K562 (cell line): Measurements from ENCODE around the gene FHIT. TPM values are rescaled to one million over a fixed set of nuclear protein-coding genes. Genes with fewer than 3 reads are reported as not detected.

Experiments
- ATAC-seq: fragments of 200-7000 bp; cut with Tn5 transposase; 3 replicates; pipeline ENCODE4 v1.9.1; 2020; ENCODE audit warnings: moderate library complexity
- BruUV-seq: library from RNA; stranded (reverse); fragments of 400-500 nt; replicated peaks from 2 replicates; lab custom pipeline; 2021; lab: Mats Ljungman, UMichigan
- CTCF ChIA-PET: fragments of 300-600 bp; formaldehyde crosslinking; extraction: SDS; loops from one replicate; lab custom pipeline; 2021; ENCODE audit warnings: low intra/inter-chr PET ratio; lab: Yijun Ruan, JAX
- POLR2A ChIA-PET: fragments of 300-600, 350-650 bp; sonication (Branson Sonifier 250); formaldehyde crosslinking; extraction: SDS; loops from one replicate; lab custom pipeline; 2021; ENCODE audit warnings: antibody characterized with exemption, inconsistent platforms; lab: Yijun Ruan, JAX
- DNase-seq, 4 experiments: peaks; one replicate each; pipeline versions ENCODE4 v3.0.0 to v3.0.0-alpha.2; 2011 to 2018; ENCODE audit warnings: low spot score in 3 of 4, mixed read lengths in 3 of 4; ENCODE audit errors: extremely low read depth in 1 of 4
- FAIRE-seq: peaks from 2 replicates; lab custom pipeline; 2011; peaks lifted over from hg19 to GRCh38; lab: Jason Lieb, UNC
- H2AFZ ChIP-seq: 2 replicates; pipeline ENCODE4 v1.6.0; 2011; ENCODE audit warnings: low read depth, low read length, control low read depth, inconsistent platforms
- H3K27ac ChIP-seq: fragments of 200-600 bp; 3 replicates; pipeline ENCODE4 v1.8.0; 2011; ENCODE audit warnings: low read depth, mild to moderate bottlenecking, control low read depth, inconsistent platforms, low read length, moderate library complexity, mixed read lengths; ENCODE audit errors: extremely low read depth
- H3K27me3 ChIP-seq, 2 experiments: fragments of 300-600 bp in 1 of 2; 2 replicates in 1 of 2; 3 replicates in 1 of 2; pipeline versions ENCODE4 v1.6.0 to v1.8.0; 2011; ENCODE audit warnings: inconsistent platforms in 2 of 2, low read length in 2 of 2, mild to moderate bottlenecking in 1 of 2, mixed read lengths in 1 of 2, moderate library complexity in 1 of 2; ENCODE audit not compliant: control insufficient read depth in 2 of 2, insufficient read depth in 2 of 2
- H3K36me3 ChIP-seq: fragments of 300-600 bp; 3 replicates; pipeline ENCODE4 v1.8.0; 2011; ENCODE audit warnings: mild to moderate bottlenecking, low read length, inconsistent platforms; ENCODE audit not compliant: control insufficient read depth, insufficient read depth
- H3K4me1 ChIP-seq, 2 experiments: fragments of 200-600 bp in 1 of 2; replicated peaks in 1 of 2; 2 replicates in 1 of 2; 3 replicates in 1 of 2; pipeline versions ENCODE4 v1.5.1 to v1.8.0; 2011; ENCODE audit warnings: inconsistent platforms in 2 of 2, low read length in 2 of 2, mild to moderate bottlenecking in 1 of 2, mixed read lengths in 1 of 2, moderate library complexity in 1 of 2; ENCODE audit not compliant: control insufficient read depth in 2 of 2, insufficient read depth in 2 of 2
- H3K4me2 ChIP-seq: 2 replicates; pipeline ENCODE4 v1.6.1; 2011; ENCODE audit warnings: low read length, control low read depth, inconsistent platforms, mixed read lengths; ENCODE audit not compliant: insufficient read depth
- H3K4me3 ChIP-seq: fragments of 200-600 bp; sonication (generic), shearing (Covaris generic); 2 replicates; pipeline ENCODE4 v1.5.1; 2016; ENCODE audit warnings: control low read depth, inconsistent platforms
- H3K79me2 ChIP-seq: fragments of 200-600 bp; 3 replicates; pipeline ENCODE4 v1.8.0; 2011; ENCODE audit warnings: low read length, inconsistent platforms; ENCODE audit not compliant: control insufficient read depth, insufficient read depth
- H3K9ac ChIP-seq, 2 experiments: 2 replicates each; pipeline versions ENCODE4 v1.6.0 to v1.6.1; 2011; ENCODE audit warnings: low read depth in 2 of 2, low read length in 2 of 2, control low read depth in 1 of 2, inconsistent platforms in 1 of 2, mild to moderate bottlenecking in 1 of 2, mixed read lengths in 1 of 2; ENCODE audit not compliant: insufficient read depth in 1 of 2
- H3K9me1 ChIP-seq: one replicate; pipeline ENCODE4 v1.6.0; 2011; ENCODE audit warnings: inconsistent platforms, mild to moderate bottlenecking, low read length, moderate library complexity; ENCODE audit not compliant: control insufficient read depth, insufficient read depth
- H3K9me3 ChIP-seq: replicated peaks from 2 replicates; pipeline ENCODE4 v1.5.1; 2011; ENCODE audit warnings: low read depth, low read length, inconsistent platforms; ENCODE audit not compliant: control insufficient read depth, insufficient read depth
- H4K20me1 ChIP-seq: replicated peaks from 2 replicates; pipeline ENCODE4 v1.6.1; 2011; ENCODE audit warnings: low read length, inconsistent platforms, mixed read lengths; ENCODE audit not compliant: control insufficient read depth, insufficient read depth
- CHD7 ChIP-seq: fragments of 200-600 bp; sonication (generic); IDR thresholded peaks from one replicate; pipeline ENCODE4 v1.6.1; 2012; ENCODE audit warnings: mild to moderate bottlenecking, low read depth, low read length, inconsistent platforms
- GMEB1 ChIP-seq: fragments of 250-450 bp; sonication (Bioruptor Pico); IDR thresholded peaks from 2 replicates; pipeline ENCODE4 v1.4.0; 2020; ENCODE audit warnings: mild to moderate bottlenecking
- WGBS: fragments of 100-300 bp; shearing (Covaris generic); methylation state at CpG from one replicate; pipeline ENCODE4 v1.1.6; 2016; ENCODE audit warnings: low coverage, mixed read lengths; ENCODE audit not compliant: insufficient coverage; ENCODE audit errors: missing lambda C conversion rate; 5-methylcytosine and 5-hydroxymethylcytosine counted together
- in situ Hi-C: fragments of 300-500 bp; cut with MboI; formaldehyde crosslinking; loops from 4 replicates; pipeline ENCODE4 v1.15.0; 2018; ENCODE audit warnings: inconsistent platforms, mixed read lengths
- intact Hi-C: fragments of 100-400 bp; cut with micrococcal nuclease; formaldehyde crosslinking; loops from 2 replicates; pipeline ENCODE4 v1.14.2; 2022
- polyA plus RNA-seq, 8 experiments: library from polyadenylated mRNA; depleted of rRNA in 4 of 8; stranded (reverse) in 5 of 8; unstranded in 3 of 8; fragments of >200 nt; fragmentation: Nextera tagmentation in 2 of 8; fragmentation: Illumina TruSeq in 1 of 8; extraction: Ambion mirVana in 2 of 8; extraction: Trizol in 1 of 8; gene quantifications; 2 replicates each; pipeline versions ENCODE4 v1.2.1 to v1.2.3, GENCODE V29; 2011 to 2014; ENCODE audit warnings: inconsistent platforms in 1 of 8, missing spikeins in 1 of 8
- total RNA-seq, 7 experiments: library from RNA; depleted of rRNA in 6 of 7; stranded (reverse); fragments of >200 nt in 6 of 7; fragmentation: Illumina TruSeq in 2 of 7; extraction: Trizol in 2 of 7; gene quantifications; 2 replicates each; pipeline versions ENCODE4 v1.2.1 to v1.2.3, GENCODE V29; 2011 to 2021; ENCODE audit warnings: low replicate concordance in 1 of 7
- TF ChIP-seq, protein P1 (sequence below), 2 experiments: fragments of 450-650 bp; IDR thresholded peaks; 2 replicates each; pipeline ENCODE4 v1.6.1; 2018; ENCODE audit warnings: mild to moderate bottlenecking in 2 of 2, low read depth in 1 of 2; ENCODE audit not compliant: partially characterized antibody in 2 of 2

Gene FHIT
- total and polyA plus RNA-seq, 9 of the 15 experiments (the other 6 are each of a cell fraction or from before 2014, with no cell fraction given): 1.7 to 9.1 (median 4.3) TPM

DNA sequence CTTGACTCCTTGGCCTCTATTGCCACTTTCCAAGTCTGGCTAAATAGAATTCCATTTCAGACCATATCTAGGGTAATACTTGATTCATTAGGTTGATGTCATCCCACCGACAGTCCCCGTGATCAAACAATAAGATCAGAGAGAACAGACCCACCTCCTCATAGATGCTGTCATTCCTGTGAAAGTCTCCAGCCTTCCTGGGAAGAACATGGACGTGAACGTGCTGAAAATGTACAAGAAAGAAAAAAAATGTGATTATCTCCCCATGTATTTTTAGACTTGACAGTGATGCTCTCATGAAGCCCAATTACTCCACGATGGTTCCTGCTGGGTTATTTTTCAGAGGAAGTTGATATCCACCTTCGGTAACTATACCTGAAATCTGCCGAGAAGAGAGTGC is 1329.1 kb downstream of the FHIT start:
- no peak for ATAC-seq
- no peak for FAIRE-seq
- 11% methylated on average over 3 of the region's 7 CpGs for WGBS
- no peaks in the 10 kb centered on the region for H3K4me1 ChIP-seq
- no peak overlapping the region for H3K27ac ChIP-seq
- in situ Hi-C loops: no loop called here
- no peak overlapping the region for H3K9ac ChIP-seq
- no peak overlapping the region for H3K4me2 ChIP-seq
- ChIA-PET POLR2A (no interaction called here), CTCF (no interaction called here)
- no peaks in the 10 kb centered on the region for H4K20me1 ChIP-seq
- H3K27me3 ChIP-seq: no peaks in the 10 kb centered on the region
- no peaks in the 10 kb centered on the region for H3K9me1 ChIP-seq
- BruUV-seq: no TSS peak
- no peaks in the 10 kb centered on the region for H3K36me3 ChIP-seq
- no peaks in the 10 kb centered on the region for H3K9me3 ChIP-seq
- no peak overlapping the region for H2AFZ ChIP-seq
- no peak for DNase-seq
- no peaks in the 10 kb centered on the region for H3K79me2 ChIP-seq
- TF ChIP-seq CHD7: no peak
- no peak for TF ChIP-seq GMEB1 (CRISPR knock-in tag)
- TF ChIP-seq, protein P1, sequence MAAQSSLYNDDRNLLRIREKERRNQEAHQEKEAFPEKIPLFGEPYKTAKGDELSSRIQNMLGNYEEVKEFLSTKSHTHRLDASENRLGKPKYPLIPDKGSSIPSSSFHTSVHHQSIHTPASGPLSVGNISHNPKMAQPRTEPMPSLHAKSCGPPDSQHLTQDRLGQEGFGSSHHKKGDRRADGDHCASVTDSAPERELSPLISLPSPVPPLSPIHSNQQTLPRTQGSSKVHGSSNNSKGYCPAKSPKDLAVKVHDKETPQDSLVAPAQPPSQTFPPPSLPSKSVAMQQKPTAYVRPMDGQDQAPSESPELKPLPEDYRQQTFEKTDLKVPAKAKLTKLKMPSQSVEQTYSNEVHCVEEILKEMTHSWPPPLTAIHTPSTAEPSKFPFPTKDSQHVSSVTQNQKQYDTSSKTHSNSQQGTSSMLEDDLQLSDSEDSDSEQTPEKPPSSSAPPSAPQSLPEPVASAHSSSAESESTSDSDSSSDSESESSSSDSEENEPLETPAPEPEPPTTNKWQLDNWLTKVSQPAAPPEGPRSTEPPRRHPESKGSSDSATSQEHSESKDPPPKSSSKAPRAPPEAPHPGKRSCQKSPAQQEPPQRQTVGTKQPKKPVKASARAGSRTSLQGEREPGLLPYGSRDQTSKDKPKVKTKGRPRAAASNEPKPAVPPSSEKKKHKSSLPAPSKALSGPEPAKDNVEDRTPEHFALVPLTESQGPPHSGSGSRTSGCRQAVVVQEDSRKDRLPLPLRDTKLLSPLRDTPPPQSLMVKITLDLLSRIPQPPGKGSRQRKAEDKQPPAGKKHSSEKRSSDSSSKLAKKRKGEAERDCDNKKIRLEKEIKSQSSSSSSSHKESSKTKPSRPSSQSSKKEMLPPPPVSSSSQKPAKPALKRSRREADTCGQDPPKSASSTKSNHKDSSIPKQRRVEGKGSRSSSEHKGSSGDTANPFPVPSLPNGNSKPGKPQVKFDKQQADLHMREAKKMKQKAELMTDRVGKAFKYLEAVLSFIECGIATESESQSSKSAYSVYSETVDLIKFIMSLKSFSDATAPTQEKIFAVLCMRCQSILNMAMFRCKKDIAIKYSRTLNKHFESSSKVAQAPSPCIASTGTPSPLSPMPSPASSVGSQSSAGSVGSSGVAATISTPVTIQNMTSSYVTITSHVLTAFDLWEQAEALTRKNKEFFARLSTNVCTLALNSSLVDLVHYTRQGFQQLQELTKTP (IDR thresholded peaks at IDR 0.05; ENCODE audit: low read depth in 1 of 2, partially characterized antibody in 2 of 2): no peak
- H3K4me3 ChIP-seq: no peak overlapping the region
- intact Hi-C loops: no loop called here
